Measurements from ENCODE around the gene CRTC3. TPM values are rescaled to one million over a fixed set of nuclear protein-coding genes. Genes with fewer than 3 reads are reported as not detected.

The CRTC3 gene
- total and polyA plus RNA-seq, 2 of the 4 experiments (the other 2 are of a cell fraction), result 4.7 to 14.8 TPM

GRCh38 chr15:90638201-90638691 is 108.5 kb downstream of the CRTC3 start:
- TF ChIP-seq CHD1 (IDR thresholded peaks at IDR 0.05; ENCODE audit: low read depth, low read length) (no peak), USF2 (IDR thresholded peaks at IDR 0.05; ENCODE audit: low read depth, low read length) (no peak), POLR2A (IDR thresholded peaks at IDR 0.05; ENCODE audit: low read depth, low read length) (no peak), BHLHE40 (IDR thresholded peaks at IDR 0.05; ENCODE audit: low read depth, low read length) (no peak), RAD21 (IDR thresholded peaks at IDR 0.05; ENCODE audit: low read length) (no peak), MAZ (IDR thresholded peaks at IDR 0.05; ENCODE audit: borderline replicate concordance, low read depth, low read length) (no peak), NFE2L2 (IDR thresholded peaks at IDR 0.05; ENCODE audit: low read depth, low read length) (no peak), MXI1 (IDR thresholded peaks at IDR 0.05; ENCODE audit: borderline replicate concordance, low read depth, low read length) (no peak), RCOR1 (IDR thresholded peaks at IDR 0.05; ENCODE audit: insufficient replicate concordance, low read length) (no peak)
- TF ChIP-seq, protein P1, sequence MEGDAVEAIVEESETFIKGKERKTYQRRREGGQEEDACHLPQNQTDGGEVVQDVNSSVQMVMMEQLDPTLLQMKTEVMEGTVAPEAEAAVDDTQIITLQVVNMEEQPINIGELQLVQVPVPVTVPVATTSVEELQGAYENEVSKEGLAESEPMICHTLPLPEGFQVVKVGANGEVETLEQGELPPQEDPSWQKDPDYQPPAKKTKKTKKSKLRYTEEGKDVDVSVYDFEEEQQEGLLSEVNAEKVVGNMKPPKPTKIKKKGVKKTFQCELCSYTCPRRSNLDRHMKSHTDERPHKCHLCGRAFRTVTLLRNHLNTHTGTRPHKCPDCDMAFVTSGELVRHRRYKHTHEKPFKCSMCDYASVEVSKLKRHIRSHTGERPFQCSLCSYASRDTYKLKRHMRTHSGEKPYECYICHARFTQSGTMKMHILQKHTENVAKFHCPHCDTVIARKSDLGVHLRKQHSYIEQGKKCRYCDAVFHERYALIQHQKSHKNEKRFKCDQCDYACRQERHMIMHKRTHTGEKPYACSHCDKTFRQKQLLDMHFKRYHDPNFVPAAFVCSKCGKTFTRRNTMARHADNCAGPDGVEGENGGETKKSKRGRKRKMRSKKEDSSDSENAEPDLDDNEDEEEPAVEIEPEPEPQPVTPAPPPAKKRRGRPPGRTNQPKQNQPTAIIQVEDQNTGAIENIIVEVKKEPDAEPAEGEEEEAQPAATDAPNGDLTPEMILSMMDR (conservative IDR thresholded peaks at IDR 0.05; ENCODE audit: low read depth, low read length), result no peak
- TF ChIP-seq, protein P2, sequence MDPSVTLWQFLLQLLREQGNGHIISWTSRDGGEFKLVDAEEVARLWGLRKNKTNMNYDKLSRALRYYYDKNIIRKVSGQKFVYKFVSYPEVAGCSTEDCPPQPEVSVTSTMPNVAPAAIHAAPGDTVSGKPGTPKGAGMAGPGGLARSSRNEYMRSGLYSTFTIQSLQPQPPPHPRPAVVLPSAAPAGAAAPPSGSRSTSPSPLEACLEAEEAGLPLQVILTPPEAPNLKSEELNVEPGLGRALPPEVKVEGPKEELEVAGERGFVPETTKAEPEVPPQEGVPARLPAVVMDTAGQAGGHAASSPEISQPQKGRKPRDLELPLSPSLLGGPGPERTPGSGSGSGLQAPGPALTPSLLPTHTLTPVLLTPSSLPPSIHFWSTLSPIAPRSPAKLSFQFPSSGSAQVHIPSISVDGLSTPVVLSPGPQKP (IDR thresholded peaks at IDR 0.05; ENCODE audit: borderline replicate concordance, low read depth, low read length), result no peak
- Histone ChIP-seq H4K91ac (ENCODE audit: insufficient read depth, low read depth, low read length) (no peak overlapping the region), H3K27me3 (ENCODE audit: control insufficient read depth, insufficient read depth, low read length) (no peaks in the 10 kb centered on the region), H3K56ac (ENCODE audit: extremely low read depth, insufficient read depth, low read length) (no peak overlapping the region), H2AK9ac (replicated peaks; ENCODE audit: low read depth, low read length, poor library complexity) (no peak overlapping the region), H4K8ac (ENCODE audit: low read depth in 2 of 2, low read length in 2 of 2) (no peak overlapping the region), H2AFZ (replicated peaks; ENCODE audit: low read length, poor library complexity) (no peak overlapping the region), H3K79me1 (ENCODE audit: low read depth in 1 of 2, low read length in 2 of 2) (no peaks in the 10 kb centered on the region), H3K4me3 (ENCODE audit: insufficient read depth, low read depth, low read length) (no peak overlapping the region), H2AK5ac (ENCODE audit: low read depth, low read length) (no peak overlapping the region), H3K18ac (ENCODE audit: low read depth, low read length) (no peak overlapping the region), H4K20me1 (ENCODE audit: insufficient read depth, low read length) (no peaks in the 10 kb centered on the region), H2BK120ac (ENCODE audit: low read depth, low read length) (no peak overlapping the region), H3K23ac (ENCODE audit: low read depth, low read length) (no peak overlapping the region), H2BK5ac (ENCODE audit: low read depth, low read length, poor library complexity, severe bottlenecking) (no peak overlapping the region), H3K36me3 (ENCODE audit: control insufficient read depth, insufficient read depth, low read length) (peaks cover 47% of the 10 kb centered on the region), H3K9ac (ENCODE audit: low read depth, low read length) (no peak overlapping the region), H3K14ac (replicated peaks; ENCODE audit: low read depth, low read length) (no peak overlapping the region), H2BK15ac (ENCODE audit: low read depth, low read length) (no peak overlapping the region), H3K4me1 (ENCODE audit: control insufficient read depth, insufficient read depth, low read length) (no peaks in the 10 kb centered on the region), H3K9me3 (ENCODE audit: control insufficient read depth, insufficient read depth, low read length) (no peaks in the 10 kb centered on the region), H3K4ac (ENCODE audit: low read depth, low read length) (no peak overlapping the region), H3K27ac (ENCODE audit: insufficient read depth, low read length) (no peak overlapping the region), H4K5ac (ENCODE audit: low read depth, low read length) (no peak overlapping the region), H3K9me1 (ENCODE audit: insufficient read depth, low read length) (no peaks in the 10 kb centered on the region), H2BK20ac (ENCODE audit: low read depth, low read length) (no peak overlapping the region), H3K4me2 (ENCODE audit: low read depth, low read length) (no peak overlapping the region)
- WGBS, 2 experiments (ENCODE audit: extremely low coverage in 2 of 2, insufficient read length in 1 of 2), result no CpG with 5 or more reads among the region's 12 CpGs
- in situ Hi-C loops (cut with MboI; ENCODE audit: low sequenced_read_pairs) (no loop called here), intact Hi-C loops (cut with micrococcal nuclease) (no loop called here), dilution Hi-C loops (cut with HindIII; ENCODE audit: low sequenced_read_pairs, unreplicated experiment) (no loop called here)
- DNase-seq, result no peak
- BruUV-seq (replicated peaks), result no TSS peak
- ATAC-seq (ENCODE audit: low read depth), result no peak
- POLR2A ChIA-PET (ENCODE audit: unreplicated experiment), result no interaction called here
- CTCF ChIA-PET, result no interaction called here
